ENCODE measurements around the gene MYPOP.

DNA sequence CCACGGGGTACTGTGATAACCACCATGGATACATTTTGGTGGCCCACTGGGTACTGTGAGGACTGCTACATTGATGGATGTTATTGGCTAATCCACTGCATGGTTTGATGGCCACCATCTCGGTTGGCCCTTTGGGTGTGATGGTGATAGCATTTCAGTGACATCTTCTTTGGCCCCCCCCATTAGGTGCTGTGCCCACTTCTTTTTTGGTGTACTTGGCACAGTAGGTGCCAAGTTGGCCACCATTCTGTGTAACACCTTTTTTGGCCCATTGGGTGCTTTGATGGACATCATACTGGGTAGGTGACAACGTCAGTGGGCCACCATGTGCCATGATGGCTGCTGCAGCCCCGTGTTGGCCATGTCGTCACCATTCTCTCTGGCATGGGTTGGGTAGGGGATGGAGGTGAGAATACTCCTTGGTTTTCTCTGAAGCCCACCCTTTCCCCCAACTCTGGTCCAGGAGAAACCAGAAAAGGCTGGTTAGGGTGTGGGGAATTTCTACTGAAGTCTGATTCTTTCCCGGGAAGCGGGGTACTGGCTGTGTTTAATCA is 29.1 kb downstream of the MYPOP start:
- TF ChIP-seq, protein P1, sequence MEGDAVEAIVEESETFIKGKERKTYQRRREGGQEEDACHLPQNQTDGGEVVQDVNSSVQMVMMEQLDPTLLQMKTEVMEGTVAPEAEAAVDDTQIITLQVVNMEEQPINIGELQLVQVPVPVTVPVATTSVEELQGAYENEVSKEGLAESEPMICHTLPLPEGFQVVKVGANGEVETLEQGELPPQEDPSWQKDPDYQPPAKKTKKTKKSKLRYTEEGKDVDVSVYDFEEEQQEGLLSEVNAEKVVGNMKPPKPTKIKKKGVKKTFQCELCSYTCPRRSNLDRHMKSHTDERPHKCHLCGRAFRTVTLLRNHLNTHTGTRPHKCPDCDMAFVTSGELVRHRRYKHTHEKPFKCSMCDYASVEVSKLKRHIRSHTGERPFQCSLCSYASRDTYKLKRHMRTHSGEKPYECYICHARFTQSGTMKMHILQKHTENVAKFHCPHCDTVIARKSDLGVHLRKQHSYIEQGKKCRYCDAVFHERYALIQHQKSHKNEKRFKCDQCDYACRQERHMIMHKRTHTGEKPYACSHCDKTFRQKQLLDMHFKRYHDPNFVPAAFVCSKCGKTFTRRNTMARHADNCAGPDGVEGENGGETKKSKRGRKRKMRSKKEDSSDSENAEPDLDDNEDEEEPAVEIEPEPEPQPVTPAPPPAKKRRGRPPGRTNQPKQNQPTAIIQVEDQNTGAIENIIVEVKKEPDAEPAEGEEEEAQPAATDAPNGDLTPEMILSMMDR (IDR thresholded peaks at IDR 0.05): no peak
- TF ChIP-seq POLR2AphosphoS5 (IDR thresholded peaks at IDR 0.05; ENCODE audit: low read depth, low read length): no peak

Data from Panc1 (cell line).